ENCODE results near the gene PRR7.

Gene PRR7

DNA sequence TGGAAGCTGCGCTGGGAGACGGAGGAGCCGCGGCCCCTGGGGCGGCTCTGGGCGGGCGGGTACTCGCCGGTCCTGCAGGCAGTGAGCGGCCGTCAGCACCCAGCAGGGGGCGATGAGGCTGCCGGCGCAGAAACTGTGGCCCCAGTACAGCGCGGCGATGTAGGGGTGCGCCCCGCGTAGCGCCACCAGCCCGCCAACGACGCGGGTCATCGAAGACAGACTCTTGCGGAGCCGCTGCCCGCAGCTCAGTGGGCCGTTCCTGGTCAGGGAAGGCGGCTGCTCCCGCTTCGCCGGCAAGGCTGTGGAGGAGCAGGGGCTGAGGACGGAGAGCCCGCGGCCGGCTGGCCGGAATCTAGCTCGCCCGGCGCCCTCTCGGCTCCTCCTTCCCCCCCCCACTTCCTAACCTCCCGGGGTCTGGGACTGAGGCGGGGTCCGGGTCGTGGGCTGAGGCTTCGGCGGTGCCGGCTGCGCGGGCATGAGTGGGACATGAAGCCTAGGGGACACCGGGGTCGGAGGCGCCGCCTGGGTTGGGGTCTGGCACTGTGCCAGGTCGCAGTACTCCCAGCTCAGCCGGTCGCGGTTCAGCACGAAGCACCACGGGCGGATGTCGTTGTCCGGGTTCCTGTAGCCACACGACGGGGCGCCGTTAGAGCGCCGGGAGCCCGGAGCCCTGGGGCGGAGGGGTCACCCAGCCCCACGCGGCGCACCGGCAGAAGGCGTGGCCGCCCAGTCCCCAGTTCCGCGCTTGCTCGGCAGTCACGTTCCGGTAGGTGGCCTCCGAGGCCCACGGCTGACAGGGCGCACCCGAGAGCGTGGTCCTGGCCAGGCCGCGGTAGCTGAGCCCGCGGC is 42.6 kb upstream of the PRR7 start (continued):
- TF ChIP-seq, protein P1, sequence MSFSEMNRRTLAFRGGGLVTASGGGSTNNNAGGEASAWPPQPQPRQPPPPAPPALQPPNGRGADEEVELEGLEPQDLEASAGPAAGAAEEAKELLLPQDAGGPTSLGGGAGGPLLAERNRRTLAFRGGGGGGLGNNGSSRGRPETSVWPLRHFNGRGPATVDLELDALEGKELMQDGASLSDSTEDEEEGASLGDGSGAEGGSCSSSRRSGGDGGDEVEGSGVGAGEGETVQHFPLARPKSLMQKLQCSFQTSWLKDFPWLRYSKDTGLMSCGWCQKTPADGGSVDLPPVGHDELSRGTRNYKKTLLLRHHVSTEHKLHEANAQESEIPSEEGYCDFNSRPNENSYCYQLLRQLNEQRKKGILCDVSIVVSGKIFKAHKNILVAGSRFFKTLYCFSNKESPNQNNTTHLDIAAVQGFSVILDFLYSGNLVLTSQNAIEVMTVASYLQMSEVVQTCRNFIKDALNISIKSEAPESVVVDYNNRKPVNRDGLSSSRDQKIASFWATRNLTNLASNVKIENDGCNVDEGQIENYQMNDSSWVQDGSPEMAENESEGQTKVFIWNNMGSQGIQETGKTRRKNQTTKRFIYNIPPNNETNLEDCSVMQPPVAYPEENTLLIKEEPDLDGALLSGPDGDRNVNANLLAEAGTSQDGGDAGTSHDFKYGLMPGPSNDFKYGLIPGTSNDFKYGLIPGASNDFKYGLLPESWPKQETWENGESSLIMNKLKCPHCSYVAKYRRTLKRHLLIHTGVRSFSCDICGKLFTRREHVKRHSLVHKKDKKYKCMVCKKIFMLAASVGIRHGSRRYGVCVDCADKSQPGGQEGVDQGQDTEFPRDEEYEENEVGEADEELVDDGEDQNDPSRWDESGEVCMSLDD (tag by site-specific recombination; IDR thresholded peaks at IDR 0.05): peak; percentile 93
- no peak for TF ChIP-seq ZNF707 (tag by site-specific recombination; IDR thresholded peaks at IDR 0.05)
- TF ChIP-seq ZNF664 (tag by site-specific recombination; IDR thresholded peaks at IDR 0.05): no peak
- no peak for TF ChIP-seq ZNF416 (tag by site-specific recombination; IDR thresholded peaks at IDR 0.05)
- TF ChIP-seq, protein P2, sequence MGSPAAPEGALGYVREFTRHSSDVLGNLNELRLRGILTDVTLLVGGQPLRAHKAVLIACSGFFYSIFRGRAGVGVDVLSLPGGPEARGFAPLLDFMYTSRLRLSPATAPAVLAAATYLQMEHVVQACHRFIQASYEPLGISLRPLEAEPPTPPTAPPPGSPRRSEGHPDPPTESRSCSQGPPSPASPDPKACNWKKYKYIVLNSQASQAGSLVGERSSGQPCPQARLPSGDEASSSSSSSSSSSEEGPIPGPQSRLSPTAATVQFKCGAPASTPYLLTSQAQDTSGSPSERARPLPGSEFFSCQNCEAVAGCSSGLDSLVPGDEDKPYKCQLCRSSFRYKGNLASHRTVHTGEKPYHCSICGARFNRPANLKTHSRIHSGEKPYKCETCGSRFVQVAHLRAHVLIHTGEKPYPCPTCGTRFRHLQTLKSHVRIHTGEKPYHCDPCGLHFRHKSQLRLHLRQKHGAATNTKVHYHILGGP (tag by site-specific recombination; IDR thresholded peaks at IDR 0.05): peak; percentile 78
- no peak for TF ChIP-seq ZNF529 (tag by site-specific recombination; IDR thresholded peaks at IDR 0.05; ENCODE audit: insufficient replicate concordance)
- peak; percentile 84 for TF ChIP-seq KLF10 (tag by site-specific recombination; IDR thresholded peaks at IDR 0.05)
- peak; percentile 50 for TF ChIP-seq KLF16 (tag by site-specific recombination; IDR thresholded peaks at IDR 0.05)
- TF ChIP-seq, protein P3, sequence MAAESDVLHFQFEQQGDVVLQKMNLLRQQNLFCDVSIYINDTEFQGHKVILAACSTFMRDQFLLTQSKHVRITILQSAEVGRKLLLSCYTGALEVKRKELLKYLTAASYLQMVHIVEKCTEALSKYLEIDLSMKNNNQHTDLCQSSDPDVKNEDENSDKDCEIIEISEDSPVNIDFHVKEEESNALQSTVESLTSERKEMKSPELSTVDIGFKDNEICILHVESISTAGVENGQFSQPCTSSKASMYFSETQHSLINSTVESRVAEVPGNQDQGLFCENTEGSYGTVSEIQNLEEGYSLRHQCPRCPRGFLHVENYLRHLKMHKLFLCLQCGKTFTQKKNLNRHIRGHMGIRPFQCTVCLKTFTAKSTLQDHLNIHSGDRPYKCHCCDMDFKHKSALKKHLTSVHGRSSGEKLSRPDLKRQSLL (tag by site-specific recombination; IDR thresholded peaks at IDR 0.05): peak; percentile 67; the same call in 1 of the 2 replicates
- TF ChIP-seq EGR2 (tag by site-specific recombination; IDR thresholded peaks at IDR 0.05; ENCODE audit: low read depth): peak; percentile 22; the same call in 1 of the 2 replicates
- no peak for TF ChIP-seq ZNF785 (tag by site-specific recombination; IDR thresholded peaks at IDR 0.05)
- TF ChIP-seq, protein P4, sequence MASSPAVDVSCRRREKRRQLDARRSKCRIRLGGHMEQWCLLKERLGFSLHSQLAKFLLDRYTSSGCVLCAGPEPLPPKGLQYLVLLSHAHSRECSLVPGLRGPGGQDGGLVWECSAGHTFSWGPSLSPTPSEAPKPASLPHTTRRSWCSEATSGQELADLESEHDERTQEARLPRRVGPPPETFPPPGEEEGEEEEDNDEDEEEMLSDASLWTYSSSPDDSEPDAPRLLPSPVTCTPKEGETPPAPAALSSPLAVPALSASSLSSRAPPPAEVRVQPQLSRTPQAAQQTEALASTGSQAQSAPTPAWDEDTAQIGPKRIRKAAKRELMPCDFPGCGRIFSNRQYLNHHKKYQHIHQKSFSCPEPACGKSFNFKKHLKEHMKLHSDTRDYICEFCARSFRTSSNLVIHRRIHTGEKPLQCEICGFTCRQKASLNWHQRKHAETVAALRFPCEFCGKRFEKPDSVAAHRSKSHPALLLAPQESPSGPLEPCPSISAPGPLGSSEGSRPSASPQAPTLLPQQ (tag by site-specific recombination; IDR thresholded peaks at IDR 0.05): peak; percentile 68
- TF ChIP-seq ZNF324 (tag by site-specific recombination; IDR thresholded peaks at IDR 0.05): 0 out of 2 replicates have a peak, but pooled peaks have one; percentile 11
- peak; percentile 16 for TF ChIP-seq ZNF2 (tag by site-specific recombination; IDR thresholded peaks at IDR 0.05)
- TF ChIP-seq ZNF747 (tag by site-specific recombination; IDR thresholded peaks at IDR 0.05): no peak
- no peak for TF ChIP-seq ZNF837 (tag by site-specific recombination; IDR thresholded peaks at IDR 0.05)
- peak; percentile 27; the same call in 1 of the 2 replicates for TF ChIP-seq KLF7 (tag by site-specific recombination; IDR thresholded peaks at IDR 0.05; ENCODE audit: borderline replicate concordance)
- TF ChIP-seq ZNF623 (tag by site-specific recombination; IDR thresholded peaks at IDR 0.05): 0 out of 2 replicates have a peak, but pooled peaks have one; percentile 10
- TF ChIP-seq ZNF596 (tag by site-specific recombination; IDR thresholded peaks at IDR 0.05): peak; percentile 69; the same call in 1 of the 2 replicates
- no peak; the same call in 1 of the 2 replicates for TF ChIP-seq ZNF350 (tag by site-specific recombination; IDR thresholded peaks at IDR 0.05)
- TF ChIP-seq REPIN1 (tag by site-specific recombination; IDR thresholded peaks at IDR 0.05; ENCODE audit: low read depth): no peak
- TF ChIP-seq ZNF175 (tag by site-specific recombination; IDR thresholded peaks at IDR 0.05): no peak
- TF ChIP-seq YY1 (tag by site-specific recombination; IDR thresholded peaks at IDR 0.05): peak; percentile 64
- TF ChIP-seq ZNF174 (tag by site-specific recombination; IDR thresholded peaks at IDR 0.05): no peak; the same call in none of the 2 replicates
- TF ChIP-seq ZNF600 (tag by site-specific recombination; IDR thresholded peaks at IDR 0.05): no peak
- TF ChIP-seq, protein P5, sequence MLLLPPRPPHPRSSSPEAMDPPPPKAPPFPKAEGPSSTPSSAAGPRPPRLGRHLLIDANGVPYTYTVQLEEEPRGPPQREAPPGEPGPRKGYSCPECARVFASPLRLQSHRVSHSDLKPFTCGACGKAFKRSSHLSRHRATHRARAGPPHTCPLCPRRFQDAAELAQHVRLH (tag by site-specific recombination; IDR thresholded peaks at IDR 0.05): 0 out of 2 replicates have a peak, but pooled peaks have one; percentile 40
- TF ChIP-seq ZNF561 (tag by site-specific recombination; IDR thresholded peaks at IDR 0.05; ENCODE audit: borderline replicate concordance): peak; percentile 97
- peak; percentile 94 for TF ChIP-seq GLIS2 (tag by site-specific recombination; IDR thresholded peaks at IDR 0.05)
- TF ChIP-seq, protein P6, sequence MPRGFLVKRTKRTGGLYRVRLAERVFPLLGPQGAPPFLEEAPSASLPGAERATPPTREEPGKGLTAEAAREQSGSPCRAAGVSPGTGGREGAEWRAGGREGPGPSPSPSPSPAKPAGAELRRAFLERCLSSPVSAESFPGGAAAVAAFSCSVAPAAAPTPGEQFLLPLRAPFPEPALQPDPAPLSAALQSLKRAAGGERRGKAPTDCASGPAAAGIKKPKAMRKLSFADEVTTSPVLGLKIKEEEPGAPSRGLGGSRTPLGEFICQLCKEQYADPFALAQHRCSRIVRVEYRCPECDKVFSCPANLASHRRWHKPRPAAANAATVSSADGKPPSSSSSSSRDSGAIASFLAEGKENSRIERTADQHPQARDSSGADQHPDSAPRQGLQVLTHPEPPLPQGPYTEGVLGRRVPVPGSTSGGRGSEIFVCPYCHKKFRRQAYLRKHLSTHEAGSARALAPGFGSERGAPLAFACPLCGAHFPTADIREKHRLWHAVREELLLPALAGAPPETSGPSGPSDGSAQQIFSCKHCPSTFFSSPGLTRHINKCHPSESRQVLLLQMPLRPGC (tag by site-specific recombination; IDR thresholded peaks at IDR 0.05): 0 out of 2 replicates have a peak, but pooled peaks have one; percentile 50
- TF ChIP-seq ZNF214 (tag by site-specific recombination; IDR thresholded peaks at IDR 0.05; ENCODE audit: borderline replicate concordance): 0 out of 2 replicates have a peak, but pooled peaks have one; percentile 62
- TF ChIP-seq SCRT1 (tag by site-specific recombination; IDR thresholded peaks at IDR 0.05; ENCODE audit: borderline replicate concordance): no peak
